ENCODE measurements around the gene PIF1.

Gene PIF1

DNA sequence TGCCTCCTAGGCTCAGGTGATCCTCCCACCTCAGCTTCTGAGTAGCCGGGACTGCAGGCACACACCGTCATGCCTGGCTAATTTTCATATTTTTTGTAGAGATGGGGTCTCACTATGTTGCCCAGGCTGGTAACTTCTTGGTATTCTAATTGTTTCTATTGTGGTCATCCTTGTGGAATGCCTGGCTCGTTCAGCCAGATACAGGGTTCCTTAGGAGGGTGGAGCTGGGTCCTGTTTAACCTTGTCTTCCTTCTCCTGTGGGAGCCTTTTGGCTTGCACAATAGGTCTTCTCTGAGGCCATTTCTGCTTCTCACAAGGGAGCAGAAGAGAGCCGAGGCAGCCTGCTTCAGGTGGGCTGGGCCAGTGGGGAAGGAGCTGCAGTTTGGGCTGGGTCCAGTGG is 32.0 kb upstream of the PIF1 start:
- TF ChIP-seq POLR2A (IDR thresholded peaks at IDR 0.05; ENCODE audit: low read depth, low read length), result no peak
- TF ChIP-seq TAF1 (IDR thresholded peaks at IDR 0.05; ENCODE audit: borderline replicate concordance, low read depth, low read length), result no peak
- TF ChIP-seq POLR2AphosphoS5 (IDR thresholded peaks at IDR 0.05; ENCODE audit: low read depth, low read length), result no peak
- DNase-seq (ENCODE audit: insufficient read length) (no peak), FAIRE-seq (no peak)

DNA sequence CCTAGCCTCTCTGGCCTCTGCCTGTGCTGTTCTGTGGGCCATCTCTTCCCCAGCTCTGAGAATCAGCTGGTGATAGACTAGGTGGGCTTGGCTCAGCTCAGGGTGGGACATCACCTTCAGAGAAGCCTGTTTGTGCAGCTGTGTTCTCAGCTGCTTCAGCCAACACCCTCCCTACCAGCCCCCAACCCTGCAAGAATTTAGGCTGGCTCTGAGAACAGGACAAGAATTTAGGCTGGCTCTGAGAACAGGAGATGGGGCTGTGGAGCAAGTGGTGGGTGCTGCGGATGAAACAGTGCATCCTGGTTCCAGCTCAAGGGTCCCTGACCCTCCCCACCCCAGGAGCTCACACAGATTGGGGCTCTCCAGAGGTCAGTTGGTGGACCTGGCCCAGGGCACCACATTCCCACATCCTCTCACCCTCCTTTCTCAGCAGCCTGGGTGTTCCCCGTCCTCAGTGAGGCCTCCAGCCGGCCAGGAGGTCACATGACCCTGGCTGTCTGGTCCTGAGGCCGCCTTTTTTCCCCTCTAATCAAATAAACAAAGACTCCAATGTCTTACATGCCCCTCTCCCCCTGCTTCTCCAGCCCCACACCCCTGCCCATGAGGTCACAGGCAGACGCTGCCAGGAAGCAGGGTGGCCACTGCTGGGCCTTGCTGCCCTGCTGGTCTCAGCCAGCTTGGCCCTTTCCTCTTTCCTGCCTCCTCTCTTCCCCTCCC is 31.1 kb upstream of the PIF1 start:
- no peak for FAIRE-seq
- no peak for DNase-seq (ENCODE audit: insufficient read length)
- TF ChIP-seq TAF1 (IDR thresholded peaks at IDR 0.05; ENCODE audit: borderline replicate concordance, low read depth, low read length) (no peak), POLR2A (IDR thresholded peaks at IDR 0.05; ENCODE audit: low read depth, low read length) (no peak), POLR2AphosphoS5 (IDR thresholded peaks at IDR 0.05; ENCODE audit: low read depth, low read length) (no peak)

DNA sequence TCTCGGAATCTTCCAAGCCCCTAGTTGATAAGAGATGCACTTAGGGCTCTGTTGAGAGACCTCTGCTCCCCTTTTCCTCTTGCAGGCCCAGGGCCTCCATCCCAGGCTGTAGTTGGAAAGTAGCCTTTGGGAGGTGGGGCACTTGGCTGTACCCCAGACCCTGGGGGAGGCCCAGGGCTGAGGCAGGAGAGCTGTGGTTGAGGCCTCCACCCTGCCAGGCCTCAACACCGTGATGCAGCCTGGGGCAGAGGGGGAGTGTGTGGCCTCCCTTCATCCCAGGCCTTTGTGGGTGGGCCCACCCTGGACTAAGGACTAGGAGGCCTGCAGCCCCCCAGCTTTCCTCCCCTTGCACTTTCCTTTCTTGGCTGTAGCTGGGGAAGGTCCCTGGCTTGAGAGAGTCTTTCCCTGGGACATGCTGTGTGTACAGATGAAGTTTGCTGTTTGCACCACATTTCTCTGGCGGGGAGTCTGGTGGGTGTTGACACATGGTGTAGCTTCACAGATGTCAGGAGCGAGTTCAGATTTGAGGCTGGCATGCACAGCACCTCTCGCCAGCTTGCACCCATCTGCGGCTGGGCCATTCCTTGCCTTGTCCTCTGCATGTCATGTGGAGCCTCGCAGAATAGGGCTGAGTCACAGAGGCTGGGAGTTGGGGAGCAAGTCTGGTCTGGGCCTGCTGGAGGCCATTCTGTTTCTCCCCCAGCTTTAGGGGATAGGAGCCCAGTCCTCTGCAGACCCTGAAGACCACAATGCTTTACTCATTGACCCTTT is 29.9 kb upstream of the PIF1 start:
- no peak for FAIRE-seq
- TF ChIP-seq POLR2A (IDR thresholded peaks at IDR 0.05; ENCODE audit: low read depth, low read length), result no peak
- no peak for TF ChIP-seq POLR2AphosphoS5 (IDR thresholded peaks at IDR 0.05; ENCODE audit: low read depth, low read length)
- no peak for TF ChIP-seq TAF1 (IDR thresholded peaks at IDR 0.05; ENCODE audit: borderline replicate concordance, low read depth, low read length)
- no peak for DNase-seq (ENCODE audit: insufficient read length)

GRCh38 chr15:64854526-64854925 is 29.1 kb upstream of the PIF1 start:
- FAIRE-seq, result no peak
- TF ChIP-seq POLR2AphosphoS5 (IDR thresholded peaks at IDR 0.05; ENCODE audit: low read depth, low read length), result no peak
- TF ChIP-seq POLR2A (IDR thresholded peaks at IDR 0.05; ENCODE audit: low read depth, low read length), result no peak
- TF ChIP-seq TAF1 (IDR thresholded peaks at IDR 0.05; ENCODE audit: borderline replicate concordance, low read depth, low read length), result no peak
- no peak for DNase-seq (ENCODE audit: insufficient read length)

GRCh38 chr15:64854041-64854440 is 28.6 kb upstream of the PIF1 start:
- DNase-seq (ENCODE audit: insufficient read length) (no peak), FAIRE-seq (no peak)
- no peak for TF ChIP-seq TAF1 (IDR thresholded peaks at IDR 0.05; ENCODE audit: borderline replicate concordance, low read depth, low read length)
- no peak for TF ChIP-seq POLR2A (IDR thresholded peaks at IDR 0.05; ENCODE audit: low read depth, low read length)
- no peak for TF ChIP-seq POLR2AphosphoS5 (IDR thresholded peaks at IDR 0.05; ENCODE audit: low read depth, low read length)

- no peak for DNase-seq (ENCODE audit: insufficient read length)
- no peak for TF ChIP-seq POLR2A (IDR thresholded peaks at IDR 0.05; ENCODE audit: low read depth, low read length)
- no peak for TF ChIP-seq TAF1 (IDR thresholded peaks at IDR 0.05; ENCODE audit: borderline replicate concordance, low read depth, low read length)
- TF ChIP-seq POLR2AphosphoS5 (IDR thresholded peaks at IDR 0.05; ENCODE audit: low read depth, low read length), result no peak
- no peak for FAIRE-seq
These were observed 26.0 kb upstream of the PIF1 start for GRCh38 chr15:64851503-64851840.

- TF ChIP-seq POLR2AphosphoS5 (IDR thresholded peaks at IDR 0.05; ENCODE audit: low read depth, low read length) (no peak), TAF1 (IDR thresholded peaks at IDR 0.05; ENCODE audit: borderline replicate concordance, low read depth, low read length) (no peak)
- FAIRE-seq, result no peak
- no peak for DNase-seq (ENCODE audit: insufficient read length)
These were observed 25.5 kb upstream of the PIF1 start for GRCh38 chr15:64850778-64851502.

DNA sequence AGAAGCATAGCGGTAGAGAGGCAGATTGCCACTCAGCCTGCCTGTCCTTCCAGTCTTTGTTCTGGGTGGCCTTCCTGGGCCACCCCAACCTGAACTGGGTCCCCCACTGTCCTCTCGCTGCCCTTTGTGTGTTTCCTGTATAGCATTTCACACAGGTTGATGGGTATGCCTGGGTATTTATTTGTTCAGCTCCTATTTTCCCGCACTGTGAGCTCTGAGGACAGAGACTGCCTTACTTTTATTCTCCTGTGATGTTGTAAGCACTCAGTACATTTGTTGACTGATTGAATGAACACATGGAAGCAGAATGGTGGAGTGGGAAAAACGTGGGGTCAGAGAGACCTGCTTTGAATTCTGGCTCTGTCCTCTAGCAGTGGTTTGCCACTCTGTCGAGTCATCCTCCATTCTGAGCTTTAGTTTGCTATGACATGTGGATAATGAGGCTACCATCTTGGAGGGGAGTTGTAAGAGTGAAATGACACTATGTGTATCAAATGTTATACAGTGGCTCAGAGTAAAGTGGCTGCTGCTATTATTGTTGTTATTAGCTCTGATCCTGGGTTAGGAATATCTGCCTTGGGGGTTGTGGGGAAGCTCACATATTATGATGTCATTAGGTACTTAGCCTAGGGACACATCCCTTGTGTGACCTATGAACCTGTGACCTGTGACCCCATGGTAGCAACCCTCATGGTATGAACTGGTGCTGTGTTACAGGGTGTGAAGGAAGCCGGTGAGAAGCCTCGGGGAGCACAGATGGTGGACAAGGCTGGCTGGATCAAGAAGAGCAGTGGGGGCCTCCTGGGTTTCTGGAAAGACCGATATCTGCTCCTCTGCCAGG is 22.6 kb upstream of the PIF1 start:
- TF ChIP-seq POLR2AphosphoS5 (IDR thresholded peaks at IDR 0.05; ENCODE audit: low read depth, low read length) (no peak), TAF1 (IDR thresholded peaks at IDR 0.05; ENCODE audit: borderline replicate concordance, low read depth, low read length) (no peak), POLR2A (IDR thresholded peaks at IDR 0.05; ENCODE audit: low read depth, low read length) (no peak)
- FAIRE-seq, result no peak

DNA sequence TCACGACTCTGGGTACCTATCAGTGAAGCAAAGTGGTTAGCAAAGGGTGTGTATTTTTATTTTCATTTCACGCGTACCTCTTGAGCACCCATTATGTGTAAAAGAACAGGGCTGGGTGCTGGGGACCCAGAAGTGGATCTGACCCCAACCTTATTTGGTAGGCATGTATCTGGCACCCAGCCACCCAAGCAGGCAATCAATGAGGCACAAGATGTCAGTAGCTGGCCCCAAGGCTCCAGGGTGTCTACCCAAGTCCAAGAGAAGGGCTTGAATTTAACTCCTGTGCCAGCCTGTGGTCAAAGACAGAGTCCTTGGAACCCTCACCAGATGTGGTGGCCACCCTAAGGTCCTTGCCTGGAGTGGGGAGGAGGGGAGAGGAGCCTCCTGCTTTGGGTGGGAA is 22.0 kb upstream of the PIF1 start:
- FAIRE-seq (no peak), DNase-seq (ENCODE audit: insufficient read length) (no peak)
- no peak for TF ChIP-seq POLR2AphosphoS5 (IDR thresholded peaks at IDR 0.05; ENCODE audit: low read depth, low read length)
- no peak for TF ChIP-seq POLR2A (IDR thresholded peaks at IDR 0.05; ENCODE audit: low read depth, low read length)
- no peak for TF ChIP-seq TAF1 (IDR thresholded peaks at IDR 0.05; ENCODE audit: borderline replicate concordance, low read depth, low read length)

More for the DNA sequence above, 22.6 kb upstream of the PIF1 start:
- no peak for DNase-seq (ENCODE audit: insufficient read length)

GRCh38 chr15:64847016-64847415 is 21.6 kb upstream of the PIF1 start:
- no peak for TF ChIP-seq POLR2AphosphoS5 (IDR thresholded peaks at IDR 0.05; ENCODE audit: low read depth, low read length)
- no peak for TF ChIP-seq TAF1 (IDR thresholded peaks at IDR 0.05; ENCODE audit: borderline replicate concordance, low read depth, low read length)
- TF ChIP-seq POLR2A (IDR thresholded peaks at IDR 0.05; ENCODE audit: low read depth, low read length), result no peak
- no peak for FAIRE-seq
- no peak for DNase-seq (ENCODE audit: insufficient read length)

Measured in GM12892 (cell line).